PC-3 (cell line): ENCODE results near the gene FBXO10. TPM values are rescaled to one million over a fixed set of nuclear protein-coding genes. Genes with fewer than 3 reads are reported as not detected.

Experiments
- ATAC-seq: fragments of 200-7000 bp; cut with Tn5 transposase; 2 replicates; pipeline ENCODE4 v1.9.1; 2020; ENCODE audit warnings: mild to moderate bottlenecking, moderate library complexity
- BruUV-seq: library from RNA; stranded (reverse); fragments of 400-500 nt; replicated peaks from 2 replicates; lab custom pipeline; 2021; lab: Mats Ljungman, UMichigan
- CTCF ChIA-PET: fragments of 300-600 bp; sonication (Branson Sonifier 250); formaldehyde crosslinking; loops from one replicate; lab custom pipeline; 2022; ENCODE audit warnings: antibody characterized with exemption; lab: Charles Lee
- POLR2A ChIA-PET: fragments of 300-600 bp; sonication (Branson Sonifier 250); formaldehyde crosslinking; loops from one replicate; lab custom pipeline; 2022; ENCODE audit warnings: antibody characterized with exemption; ENCODE audit not compliant: unreplicated experiment; lab: Charles Lee
- DNase-seq: peaks from one replicate; pipeline ENCODE4 v3.0.0-alpha.2; 2015
- H2AFZ ChIP-seq: fragments of 300-600 bp; sonication (generic); 2 replicates; pipeline ENCODE4 v1.6.0; 2016; ENCODE audit warnings: antibody characterized with exemption, low read length
- H3F3A ChIP-seq: fragments of 300-600 bp; sonication (generic); one replicate; pipeline ENCODE4 v1.6.0; 2017; ENCODE audit warnings: antibody characterized with exemption, low read length, control low read depth, mild to moderate bottlenecking; ENCODE audit not compliant: unreplicated experiment
- H3K27ac ChIP-seq: fragments of 300-600 bp; sonication (generic); 2 replicates; pipeline ENCODE4 v1.5.1; 2016; ENCODE audit warnings: mild to moderate bottlenecking, low read length
- H3K27me3 ChIP-seq: fragments of 300-600 bp; sonication (generic); 2 replicates; pipeline ENCODE4 v1.6.1; 2016; ENCODE audit warnings: low read length, mixed read lengths
- H3K36me3 ChIP-seq: fragments of 300-600 bp; sonication (generic); 2 replicates; pipeline ENCODE4 v1.6.1; 2016; ENCODE audit warnings: low read depth, mixed run types, low read length, mixed read lengths
- H3K4me1 ChIP-seq: fragments of 300-600 bp; sonication (generic); 2 replicates; pipeline ENCODE4 v1.5.1; 2016; ENCODE audit warnings: low read length; ENCODE audit not compliant: insufficient read depth
- H3K4me2 ChIP-seq: fragments of 300-600 bp; sonication (generic); 2 replicates; pipeline ENCODE4 v1.6.0; 2016; ENCODE audit warnings: low read length
- H3K4me3 ChIP-seq: fragments of 300-600 bp; sonication (generic); 2 replicates; pipeline ENCODE4 v1.5.1; 2016; ENCODE audit warnings: mild to moderate bottlenecking, low read length, mixed read lengths
- H3K79me2 ChIP-seq: fragments of 300-600 bp; sonication (generic); 2 replicates; pipeline ENCODE4 v1.6.1; 2017; ENCODE audit warnings: low read length, mixed read lengths
- H3K9ac ChIP-seq: fragments of 300-600 bp; sonication (generic); 2 replicates; pipeline ENCODE4 v1.6.0; 2016; ENCODE audit warnings: mild to moderate bottlenecking, low read length
- H3K9me2 ChIP-seq: fragments of 300-600 bp; sonication (generic); replicated peaks from 2 replicates; pipeline ENCODE4 v1.6.1; 2016; ENCODE audit warnings: mixed run types, low read length, mixed read lengths
- H3K9me3 ChIP-seq: fragments of 300-600 bp; sonication (generic); 2 replicates; pipeline ENCODE4 v1.6.1; 2016; ENCODE audit warnings: low read length, mixed read lengths
- H4K20me1 ChIP-seq: fragments of 300-600 bp; sonication (generic); 2 replicates; pipeline ENCODE4 v1.6.1; 2016; ENCODE audit warnings: low read length, mixed read lengths
- CTCF ChIP-seq: fragments of 300-600 bp; sonication (generic); conservative IDR thresholded peaks from 2 replicates; pipeline ENCODE4 v1.5.1; 2017; ENCODE audit warnings: antibody characterized with exemption, low read depth, mild to moderate bottlenecking, low read length
- EZH2 ChIP-seq: fragments of 300-600 bp; sonication (generic); IDR thresholded peaks from one replicate; pipeline ENCODE4 v1.6.1; 2017; ENCODE audit warnings: antibody characterized with exemption, mild to moderate bottlenecking, low read length; ENCODE audit not compliant: unreplicated experiment
- EZH2phosphoT487 ChIP-seq: fragments of 300-600 bp; sonication (generic); IDR thresholded peaks from 2 replicates; pipeline ENCODE4 v1.6.1; 2018; ENCODE audit warnings: mild to moderate bottlenecking, antibody characterized with exemption, low read length, borderline replicate concordance
- intact Hi-C: fragments of 100-400 bp; cut with micrococcal nuclease; formaldehyde crosslinking; loops from 2 replicates; pipeline ENCODE4 v1.9.0; 2023
- total RNA-seq: library from RNA; depleted of rRNA; stranded (reverse); fragments of >200 nt; gene quantifications from 2 replicates; pipeline ENCODE4 v1.2.3, GENCODE V29; 2014

Gene FBXO10
- total RNA-seq, 1 experiment from 2014 or later = 2.6 TPM

GRCh38 chr9:37625036-37625757 lies 49.0 kb upstream of the FBXO10 start:
- CTCF ChIA-PET = no interaction called here
- H3K36me3 ChIP-seq = no peaks in the 10 kb centered on the region
- no peaks in the 10 kb centered on the region for H3K27me3 ChIP-seq
- TF ChIP-seq EZH2 = no peak
- TF ChIP-seq EZH2phosphoT487 = no peak
- TF ChIP-seq CTCF = no peak
- H3K9ac ChIP-seq = no peak overlapping the region
- POLR2A ChIA-PET = no interaction called here
- intact Hi-C loops = no loop called here
- DNase-seq (no peak), ATAC-seq (no peak)
- no peaks in the 10 kb centered on the region for H3K4me1 ChIP-seq
- no peak overlapping the region for H3K4me2 ChIP-seq
- BruUV-seq = no TSS peak
- no peak overlapping the region for H3K4me3 ChIP-seq
- no peak overlapping the region for H3K27ac ChIP-seq
- no peaks in the 10 kb centered on the region for H4K20me1 ChIP-seq
- H2AFZ ChIP-seq = no peak overlapping the region
- H3K9me3 ChIP-seq = no peaks in the 10 kb centered on the region
- no peaks in the 10 kb centered on the region for H3K79me2 ChIP-seq
- H3F3A ChIP-seq = no peaks in the 10 kb centered on the region
- no peaks in the 10 kb centered on the region for H3K9me2 ChIP-seq

- no TSS peak for BruUV-seq
- Histone ChIP-seq H3K4me2 (no peak overlapping the region), H3K27ac (no peak overlapping the region), H2AFZ (no peak overlapping the region), H3K4me1 (peaks cover under 1% of the 10 kb centered on the region; the same call in 1 of the 2 replicates), H3K27me3 (no peaks in the 10 kb centered on the region), H3K9me2 (no peaks in the 10 kb centered on the region), H4K20me1 (no peaks in the 10 kb centered on the region), H3K9me3 (no peaks in the 10 kb centered on the region), H3K9ac (no peak overlapping the region), H3K4me3 (no peak overlapping the region), H3F3A (no peaks in the 10 kb centered on the region), H3K79me2 (no peaks in the 10 kb centered on the region), H3K36me3 (no peaks in the 10 kb centered on the region)
- intact Hi-C loops = no loop called here
- TF ChIP-seq EZH2 = no peak
- TF ChIP-seq EZH2phosphoT487 = no peak
- no peak for TF ChIP-seq CTCF
- ChIA-PET POLR2A (no interaction called here), CTCF (no interaction called here)
- ATAC-seq (no peak), DNase-seq (no peak)
Measured at GRCh38 chr9:37624073-37624472, 47.9 kb upstream of the FBXO10 start.

GRCh38 chr9:37623267-37623666 lies 47.1 kb upstream of the FBXO10 start:
- no peak overlapping the region for H3K4me2 ChIP-seq
- no peaks in the 10 kb centered on the region for H3K9me3 ChIP-seq
- no peaks in the 10 kb centered on the region for H3K9me2 ChIP-seq
- no peaks in the 10 kb centered on the region for H3K36me3 ChIP-seq
- H3K27ac ChIP-seq = no peak overlapping the region
- no peaks in the 10 kb centered on the region for H3K79me2 ChIP-seq
- H3F3A ChIP-seq = no peaks in the 10 kb centered on the region
- no peaks in the 10 kb centered on the region for H4K20me1 ChIP-seq
- ChIA-PET CTCF (no interaction called here), POLR2A (no interaction called here)
- no peak overlapping the region for H2AFZ ChIP-seq
- peaks cover 5% of the 10 kb centered on the region; the same call in 1 of the 2 replicates for H3K4me1 ChIP-seq
- no peak overlapping the region for H3K9ac ChIP-seq
- intact Hi-C loops = no loop called here
- TF ChIP-seq EZH2phosphoT487 (no peak), EZH2 (no peak), CTCF (no peak)
- BruUV-seq = no TSS peak
- H3K4me3 ChIP-seq = no peak overlapping the region
- ATAC-seq (no peak), DNase-seq (no peak)
- H3K27me3 ChIP-seq = no peaks in the 10 kb centered on the region
